Medulla oblongata (tissue), 1 donor: ENCODE measurements around the gene KASH5.

Source experiments
- DNase-seq: peaks from one replicate; pipeline ENCODE4 v3.0.0-alpha.2; 2015; ENCODE audit errors: extremely low spot score

KASH5 gene

GRCh38 chr19:49395581-49396407 is 7.7 kb downstream of the KASH5 start:
- no peak for DNase-seq

GRCh38 chr19:49396738-49397505 is 8.9 kb downstream of the KASH5 start:
- DNase-seq = no peak

GRCh38 chr19:49398001-49398615 is 10.1 kb downstream of the KASH5 start:
- no peak for DNase-seq

- DNase-seq = no peak
Observed at GRCh38 chr19:49398931-49399330, 10.9 kb downstream of the KASH5 start.

- no peak for DNase-seq
Observed at GRCh38 chr19:49400029-49400428, 12.0 kb downstream of the KASH5 start.

GRCh38 chr19:49403404-49404187 is 15.5 kb downstream of the KASH5 start:
- no peak for DNase-seq

- DNase-seq = no peak
Observed at GRCh38 chr19:49407079-49407478, 19.0 kb downstream of the KASH5 start.

- DNase-seq = no peak
Observed at GRCh38 chr19:49407482-49408015, 19.5 kb downstream of the KASH5 start.

- no peak for DNase-seq
Observed at GRCh38 chr19:49408816-49409440, 20.9 kb downstream of the KASH5 start.

- peak; percentile 6 for DNase-seq
Observed at GRCh38 chr19:49409441-49410029, 21.5 kb downstream of the KASH5 start.

- no peak for DNase-seq
Observed at GRCh38 chr19:49411681-49412326, 23.8 kb downstream of the KASH5 start.

- no peak for DNase-seq
Observed at GRCh38 chr19:49413348-49413747, 25.3 kb downstream of the KASH5 start.

- DNase-seq = no peak
Observed at GRCh38 chr19:49414256-49414655, 26.2 kb downstream of the KASH5 start.

GRCh38 chr19:49415102-49415809 is 27.2 kb downstream of the KASH5 start:
- DNase-seq = no peak

GRCh38 chr19:49415810-49416200 is 27.8 kb downstream of the KASH5 start:
- no peak for DNase-seq

GRCh38 chr19:49417088-49417487 is 29.0 kb downstream of the KASH5 start:
- DNase-seq = no peak

GRCh38 chr19:49418511-49418910 is 30.5 kb downstream of the KASH5 start:
- DNase-seq = no peak

- DNase-seq = no peak
Observed at GRCh38 chr19:49419173-49419572, 31.1 kb downstream of the KASH5 start.

GRCh38 chr19:49420227-49420626 is 32.2 kb downstream of the KASH5 start:
- no peak for DNase-seq
